ENCODE measurements around the gene NEUROD1.

DNA sequence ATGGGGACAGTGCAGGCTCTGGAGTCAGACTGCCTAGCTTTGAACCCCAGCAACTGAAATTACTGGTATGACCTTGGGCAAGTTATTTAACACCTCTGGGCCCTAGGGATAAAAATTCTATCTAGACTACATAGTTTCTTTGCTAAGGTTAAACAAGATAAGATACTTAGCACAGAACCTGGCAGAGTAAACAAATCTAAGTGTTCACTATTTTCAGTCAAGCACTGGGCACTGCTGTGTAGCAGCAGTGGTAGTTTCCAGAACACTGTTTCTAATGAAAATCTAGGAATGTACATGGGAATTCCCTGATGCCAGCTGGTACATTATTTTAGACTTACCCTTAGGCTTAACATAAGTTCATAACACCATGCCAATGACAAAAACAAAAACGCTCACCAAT lies 40.6 kb downstream of the NEUROD1 start:
- TF ChIP-seq, protein P1, sequence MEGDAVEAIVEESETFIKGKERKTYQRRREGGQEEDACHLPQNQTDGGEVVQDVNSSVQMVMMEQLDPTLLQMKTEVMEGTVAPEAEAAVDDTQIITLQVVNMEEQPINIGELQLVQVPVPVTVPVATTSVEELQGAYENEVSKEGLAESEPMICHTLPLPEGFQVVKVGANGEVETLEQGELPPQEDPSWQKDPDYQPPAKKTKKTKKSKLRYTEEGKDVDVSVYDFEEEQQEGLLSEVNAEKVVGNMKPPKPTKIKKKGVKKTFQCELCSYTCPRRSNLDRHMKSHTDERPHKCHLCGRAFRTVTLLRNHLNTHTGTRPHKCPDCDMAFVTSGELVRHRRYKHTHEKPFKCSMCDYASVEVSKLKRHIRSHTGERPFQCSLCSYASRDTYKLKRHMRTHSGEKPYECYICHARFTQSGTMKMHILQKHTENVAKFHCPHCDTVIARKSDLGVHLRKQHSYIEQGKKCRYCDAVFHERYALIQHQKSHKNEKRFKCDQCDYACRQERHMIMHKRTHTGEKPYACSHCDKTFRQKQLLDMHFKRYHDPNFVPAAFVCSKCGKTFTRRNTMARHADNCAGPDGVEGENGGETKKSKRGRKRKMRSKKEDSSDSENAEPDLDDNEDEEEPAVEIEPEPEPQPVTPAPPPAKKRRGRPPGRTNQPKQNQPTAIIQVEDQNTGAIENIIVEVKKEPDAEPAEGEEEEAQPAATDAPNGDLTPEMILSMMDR (IDR thresholded peaks at IDR 0.05; ENCODE audit: insufficient read depth, low read length, poor library complexity, severe bottlenecking), result no peak
- no peak for TF ChIP-seq EZH2phosphoT487 (conservative IDR thresholded peaks at IDR 0.05; ENCODE audit: low read length)
